IMR-90 (cell line): ENCODE data around the gene PGA3. TPM values are rescaled to one million over a fixed set of nuclear protein-coding genes. Genes with fewer than 3 reads are reported as not detected.
"Not testable (repeated sequence)": the region's sequence is repeated elsewhere in the genome, so short reads cannot be mapped to it uniquely, and the experiment has no call there.

Experiments used
- ATAC-seq: fragments of 200-7000 bp; cut with Tn5 transposase; 2 replicates; pipeline ENCODE4 v1.9.1; 2020; ENCODE audit warnings: low read depth, mild to moderate bottlenecking, moderate library complexity
- BruUV-seq: library from RNA; stranded (reverse); fragments of 400-500 nt; replicated peaks from 2 replicates; lab custom pipeline; 2021; lab: Mats Ljungman, UMichigan
- CTCF ChIA-PET: fragments of 300-600 bp; formaldehyde crosslinking; extraction: SDS; loops from one replicate; lab custom pipeline; 2021; ENCODE audit warnings: antibody characterized with exemption; lab: Yijun Ruan, JAX
- POLR2A ChIA-PET: fragments of 300-600 bp; sonication (Branson Sonifier 250); formaldehyde crosslinking; loops from one replicate; lab custom pipeline; 2022; ENCODE audit warnings: antibody characterized with exemption; ENCODE audit not compliant: unreplicated experiment; lab: Charles Lee
- DNase-seq: peaks from one replicate; pipeline ENCODE4 v3.0.0; 2013
- H2AFZ ChIP-seq: replicated peaks from 2 replicates; pipeline ENCODE3; 2013; ENCODE audit warnings: low read length, mild to moderate bottlenecking; ENCODE audit not compliant: poor library complexity
- H2AK5ac ChIP-seq: 2 replicates; pipeline ENCODE4 v1.6.1; 2013; ENCODE audit warnings: low read depth, low read length, inconsistent platforms
- H2AK9ac ChIP-seq: replicated peaks from 2 replicates; pipeline ENCODE3; 2013; ENCODE audit warnings: mild to moderate bottlenecking, low read depth, low read length, moderate library complexity; ENCODE audit not compliant: poor library complexity
- H2BK120ac ChIP-seq: 2 replicates; pipeline ENCODE4 v1.6.1; 2013; ENCODE audit warnings: low read depth, low read length, inconsistent platforms
- H2BK15ac ChIP-seq: 3 replicates; pipeline ENCODE4 v1.6.1; 2013; ENCODE audit warnings: low read depth, low read length, inconsistent platforms
- H2BK20ac ChIP-seq: 2 replicates; pipeline ENCODE4 v1.6.1; 2013; ENCODE audit warnings: low read depth, mild to moderate bottlenecking, inconsistent platforms, low read length, moderate library complexity
- H2BK5ac ChIP-seq: 2 replicates; pipeline ENCODE4 v1.6.1; 2013; ENCODE audit warnings: mild to moderate bottlenecking, low read depth, low read length, inconsistent platforms; ENCODE audit not compliant: poor library complexity, severe bottlenecking
- H3K14ac ChIP-seq: replicated peaks from 2 replicates; pipeline ENCODE4 v1.6.1; 2013; ENCODE audit warnings: low read depth, low read length, inconsistent platforms
- H3K18ac ChIP-seq: 2 replicates; pipeline ENCODE4 v1.6.1; 2013; ENCODE audit warnings: low read depth, low read length, control low read depth
- H3K23ac ChIP-seq: 2 replicates; pipeline ENCODE4 v1.6.1; 2013; ENCODE audit warnings: low read depth, low read length, inconsistent platforms
- H3K27ac ChIP-seq: 2 replicates; pipeline ENCODE4 v1.5.1; 2013; ENCODE audit warnings: mild to moderate bottlenecking, control low read depth, low read length; ENCODE audit not compliant: insufficient read depth
- H3K27me3 ChIP-seq: 2 replicates; pipeline ENCODE4 v1.6.1; 2013; ENCODE audit warnings: low read length; ENCODE audit not compliant: control insufficient read depth, insufficient read depth
- H3K36me3 ChIP-seq: 2 replicates; pipeline ENCODE4 v1.6.1; 2013; ENCODE audit warnings: low read length, mixed read lengths; ENCODE audit not compliant: control insufficient read depth, insufficient read depth
- H3K4ac ChIP-seq: 2 replicates; pipeline ENCODE4 v1.6.1; 2013; ENCODE audit warnings: low read depth, low read length, inconsistent platforms
- H3K4me1 ChIP-seq: 2 replicates; pipeline ENCODE4 v1.6.1; 2013; ENCODE audit warnings: low read length, mixed read lengths; ENCODE audit not compliant: control insufficient read depth, insufficient read depth
- H3K4me2 ChIP-seq: 2 replicates; pipeline ENCODE4 v1.6.1; 2013; ENCODE audit warnings: low read depth, mild to moderate bottlenecking, control low read depth, low read length, moderate library complexity
- H3K4me3 ChIP-seq: 2 replicates; pipeline ENCODE4 v1.5.1; 2013; ENCODE audit warnings: low read depth, mild to moderate bottlenecking, control low read depth, low read length, moderate library complexity; ENCODE audit not compliant: insufficient read depth
- H3K56ac ChIP-seq: 2 replicates; pipeline ENCODE4 v1.6.1; 2013; ENCODE audit warnings: low read length, inconsistent platforms; ENCODE audit not compliant: insufficient read depth; ENCODE audit errors: extremely low read depth
- H3K79me1 ChIP-seq, 2 experiments: 2 replicates each; pipeline ENCODE4 v1.6.1; 2013; ENCODE audit warnings: low read length in 2 of 2, inconsistent platforms in 1 of 2, low read depth in 1 of 2
- H3K9ac ChIP-seq: 2 replicates; pipeline ENCODE4 v1.6.1; 2013; ENCODE audit warnings: low read depth, low read length, control low read depth
- H3K9me1 ChIP-seq: 2 replicates; pipeline ENCODE4 v1.6.1; 2013; ENCODE audit warnings: low read length, inconsistent platforms; ENCODE audit not compliant: insufficient read depth
- H3K9me3 ChIP-seq: 2 replicates; pipeline ENCODE4 v1.6.1; 2013; ENCODE audit warnings: low read length; ENCODE audit not compliant: control insufficient read depth, insufficient read depth
- H4K20me1 ChIP-seq: 2 replicates; pipeline ENCODE4 v1.6.1; 2013; ENCODE audit warnings: low read length, inconsistent platforms; ENCODE audit not compliant: insufficient read depth
- H4K5ac ChIP-seq: 2 replicates; pipeline ENCODE4 v1.6.1; 2013; ENCODE audit warnings: mild to moderate bottlenecking, low read depth, low read length, control low read depth
- H4K8ac ChIP-seq, 2 experiments: 2 replicates each; pipeline ENCODE4 v1.6.1; 2013; ENCODE audit warnings: low read depth in 2 of 2, low read length in 2 of 2, control low read depth in 1 of 2, inconsistent platforms in 1 of 2
- H4K91ac ChIP-seq: 2 replicates; pipeline ENCODE4 v1.6.1; 2013; ENCODE audit warnings: low read depth, low read length, inconsistent platforms; ENCODE audit not compliant: insufficient read depth
- WGBS, 2 experiments: methylation state at CpG; one replicate each; pipeline versions ENCODE4 v1.1.5 to v1.1.7; 2013; ENCODE audit warnings: missing lambda C conversion rate in 2 of 2; ENCODE audit not compliant: insufficient read length in 1 of 2; ENCODE audit errors: extremely low coverage in 2 of 2; 5-methylcytosine and 5-hydroxymethylcytosine counted together
- dilution Hi-C: fragments of 300-500 bp; cut with HindIII; formaldehyde crosslinking; loops from one replicate; pipeline ENCODE4 v1.14.3; 2018; ENCODE audit warnings: low sequenced_read_pairs; ENCODE audit not compliant: unreplicated experiment
- in situ Hi-C: fragments of 300-500 bp; cut with MboI; formaldehyde crosslinking; loops from 3 replicates; pipeline ENCODE4 v1.14.3; 2019; ENCODE audit warnings: low sequenced_read_pairs, inconsistent platforms, mixed read lengths
- intact Hi-C: fragments of 100-400 bp; cut with micrococcal nuclease; formaldehyde crosslinking; loops from 2 replicates; pipeline ENCODE4 v1.10.0; 2022
- polyA plus RNA-seq, 3 experiments: library from polyadenylated mRNA; depleted of rRNA; stranded (reverse); fragments of >200 nt; gene quantifications; 2 replicates each; pipeline ENCODE4 v1.2.3, GENCODE V29; 2012; ENCODE audit warnings: low replicate concordance in 1 of 3
- total RNA-seq: library from RNA; depleted of rRNA; stranded (reverse); fragments of >200 nt; gene quantifications from 2 replicates; pipeline ENCODE4 v1.2.3, GENCODE V29; 2012

The PGA3 gene
- total and polyA plus RNA-seq, 2 of the 4 experiments (the other 2 are of a cell fraction) = 0.18 TPM; not detected in 1

DNA sequence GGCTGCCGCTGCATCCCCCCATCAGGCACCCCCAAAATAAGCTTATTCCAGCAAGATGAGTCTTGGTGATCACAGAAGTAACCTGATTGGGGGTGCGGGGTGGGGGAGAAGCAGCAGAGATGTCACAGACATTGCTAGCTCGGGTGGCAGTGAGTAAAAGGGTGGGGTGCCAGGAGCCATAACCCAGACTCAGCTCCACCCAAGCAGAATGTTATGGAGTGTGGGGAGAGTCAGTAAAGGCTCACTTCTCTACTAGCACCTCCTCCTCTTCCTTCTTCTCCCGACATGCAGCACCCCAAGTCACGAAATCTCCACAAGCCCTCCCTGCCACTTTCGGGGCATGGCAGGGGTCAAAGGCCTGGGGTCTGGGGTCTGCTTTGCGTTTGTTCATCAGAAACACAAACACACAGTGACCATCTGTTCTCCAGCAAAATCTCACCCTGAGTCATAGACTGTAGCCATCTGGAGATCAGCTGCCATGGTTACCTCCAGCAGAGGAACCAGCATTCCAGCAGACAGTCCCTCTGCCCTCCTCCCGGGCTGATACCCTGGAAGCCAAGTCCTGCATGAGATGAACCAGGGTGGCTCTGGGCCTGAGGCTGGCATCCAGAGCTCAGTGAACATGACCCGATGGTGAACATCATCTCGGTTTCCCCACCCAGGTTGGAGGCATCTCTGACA, 42.1 kb downstream of the PGA3 start:
- H2AK5ac ChIP-seq, dilution Hi-C loops, H3K14ac ChIP-seq, H2AK9ac ChIP-seq, H3K9ac ChIP-seq, H3K27ac ChIP-seq, in situ Hi-C loops, H3K4me3 ChIP-seq, H4K5ac ChIP-seq, H3K27me3 ChIP-seq, H3K56ac ChIP-seq, DNase-seq, H2BK5ac ChIP-seq, intact Hi-C loops, H2BK120ac ChIP-seq, H3K79me1 ChIP-seq, H3K23ac ChIP-seq, H3K36me3 ChIP-seq, H4K91ac ChIP-seq, POLR2A ChIA-PET, H3K4me2 ChIP-seq, H3K9me1 ChIP-seq, H3K4me1 ChIP-seq, H3K9me3 ChIP-seq, H4K8ac ChIP-seq, H3K18ac ChIP-seq, H2BK15ac ChIP-seq, H2AFZ ChIP-seq, H3K4ac ChIP-seq, H4K20me1 ChIP-seq, CTCF ChIA-PET, H2BK20ac ChIP-seq, BruUV-seq: not testable (repeated sequence)
- ATAC-seq = peak; percentile 90
- WGBS, 2 experiments = no CpG with 5 or more reads among the region's 10 CpGs

DNA sequence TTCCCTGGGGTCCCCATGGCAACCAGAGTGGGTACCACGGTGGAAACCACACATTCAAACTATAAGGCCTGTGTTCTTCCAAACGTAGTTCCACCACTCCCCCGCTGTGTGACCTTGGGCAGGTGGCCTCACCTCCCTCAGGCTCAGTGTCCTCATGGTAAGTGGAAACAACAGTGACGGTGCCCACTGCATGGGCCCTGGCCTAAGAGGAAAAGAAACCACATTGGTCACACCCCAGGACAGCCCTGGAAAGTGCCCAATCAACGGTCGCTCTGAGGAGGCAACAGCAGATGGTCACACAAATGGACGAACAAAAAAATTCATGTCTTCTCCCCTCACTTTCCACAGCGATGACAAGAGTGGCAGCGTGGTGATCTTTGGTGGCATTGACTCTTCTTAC, 44.8 kb downstream of the PGA3 start:
- H4K91ac ChIP-seq, H3K9me3 ChIP-seq, H3K18ac ChIP-seq, ATAC-seq, H2AK9ac ChIP-seq, in situ Hi-C loops, H3K9ac ChIP-seq, H3K36me3 ChIP-seq, intact Hi-C loops, H3K14ac ChIP-seq, H2AFZ ChIP-seq, H3K4me2 ChIP-seq, H3K23ac ChIP-seq, H2AK5ac ChIP-seq, H2BK5ac ChIP-seq, H4K5ac ChIP-seq, H3K4ac ChIP-seq, H3K79me1 ChIP-seq, H3K56ac ChIP-seq, H3K9me1 ChIP-seq, H3K4me3 ChIP-seq, CTCF ChIA-PET, DNase-seq, H2BK120ac ChIP-seq, H4K8ac ChIP-seq, H3K4me1 ChIP-seq, H4K20me1 ChIP-seq, BruUV-seq, dilution Hi-C loops, POLR2A ChIA-PET, H3K27ac ChIP-seq, H2BK20ac ChIP-seq, H3K27me3 ChIP-seq, H2BK15ac ChIP-seq: not testable (repeated sequence)
- no CpG with 5 or more reads among the region's 9 CpGs for WGBS, 2 experiments
